ENCODE data around the gene COL20A1.

The COL20A1 gene

GRCh38 chr20:63350597-63351325 lies 57.8 kb downstream of the COL20A1 start:
- no peak for DNase-seq (ENCODE audit: low spot score)

- DNase-seq (ENCODE audit: low spot score): no peak
Measured at GRCh38 chr20:63351326-63351700, 58.3 kb downstream of the COL20A1 start.

- no peak for DNase-seq (ENCODE audit: low spot score)
Measured at GRCh38 chr20:63351811-63352591, 59.0 kb downstream of the COL20A1 start.

GRCh38 chr20:63352811-63353221 lies 59.8 kb downstream of the COL20A1 start:
- DNase-seq (ENCODE audit: low spot score): no peak

GRCh38 chr20:63354636-63355350 lies 61.8 kb downstream of the COL20A1 start:
- no peak for DNase-seq (ENCODE audit: low spot score)

- no peak for DNase-seq (ENCODE audit: low spot score)
Measured at GRCh38 chr20:63355781-63356295, 62.9 kb downstream of the COL20A1 start.

GRCh38 chr20:63356511-63356910 lies 63.5 kb downstream of the COL20A1 start:
- DNase-seq (ENCODE audit: low spot score): no peak

GRCh38 chr20:63356931-63357879 lies 64.2 kb downstream of the COL20A1 start:
- no peak for DNase-seq (ENCODE audit: low spot score)

- no peak for DNase-seq (ENCODE audit: low spot score)
Measured at GRCh38 chr20:63357921-63358905, 65.2 kb downstream of the COL20A1 start.

- no peak for DNase-seq (ENCODE audit: low spot score)
Measured at GRCh38 chr20:63359164-63359934, 66.4 kb downstream of the COL20A1 start.

- DNase-seq (ENCODE audit: low spot score): no peak
Measured at GRCh38 chr20:63359937-63360849, 67.2 kb downstream of the COL20A1 start.

GRCh38 chr20:63360850-63361518 lies 68.0 kb downstream of the COL20A1 start, which contains the start of gene CHRNA4:
Gene CHRNA4, minus strand, starts transcription at chr20:63361349. Its CDS starts 184 bp downstream, at chr20:63361165.
- DNase-seq (ENCODE audit: low spot score): no peak

GRCh38 chr20:63361519-63362435 lies 68.8 kb downstream of the COL20A1 start:
- no peak for DNase-seq (ENCODE audit: low spot score)

GRCh38 chr20:63362436-63363009 lies 69.5 kb downstream of the COL20A1 start:
- DNase-seq (ENCODE audit: low spot score): no peak

- no peak for DNase-seq (ENCODE audit: low spot score)
Measured at GRCh38 chr20:63363013-63363957, 70.3 kb downstream of the COL20A1 start.
